ENCODE measurements around the gene U2AF2. TPM values are rescaled to one million over a fixed set of nuclear protein-coding genes. Genes with fewer than 3 reads are reported as not detected.
"Not testable (repeated sequence)": the region's sequence is repeated elsewhere in the genome, so short reads cannot be mapped to it uniquely, and the experiment has no call there.

U2AF2 gene
- total RNA-seq, 2 experiments from 2014 or later: 351 to 381 TPM

- ChIA-PET CTCF (no interaction called here), POLR2A (no interaction called here)
Measured at GRCh38 chr19:55711719-55712118, 56.9 kb downstream of the U2AF2 start.

- ChIA-PET CTCF (no interaction called here), POLR2A (no interaction called here)
Measured at GRCh38 chr19:55712804-55713631, 58.2 kb downstream of the U2AF2 start.

- ChIA-PET CTCF (interaction anchor here (0.7 kb wide), 1 partner anchor 87 kb away, joined by 5 read pairs; no protein-coding TSS in a partner anchor), POLR2A (no interaction called here)
Measured at GRCh38 chr19:55716531-55716930, 61.7 kb downstream of the U2AF2 start.

- ChIA-PET POLR2A (no interaction called here), CTCF (no interaction called here)
Measured at GRCh38 chr19:55717251-55717650, 62.4 kb downstream of the U2AF2 start.

GRCh38 chr19:55717879-55718711, 63.3 kb downstream of the U2AF2 start:
- CTCF ChIA-PET, POLR2A ChIA-PET: not testable (repeated sequence)

DNA sequence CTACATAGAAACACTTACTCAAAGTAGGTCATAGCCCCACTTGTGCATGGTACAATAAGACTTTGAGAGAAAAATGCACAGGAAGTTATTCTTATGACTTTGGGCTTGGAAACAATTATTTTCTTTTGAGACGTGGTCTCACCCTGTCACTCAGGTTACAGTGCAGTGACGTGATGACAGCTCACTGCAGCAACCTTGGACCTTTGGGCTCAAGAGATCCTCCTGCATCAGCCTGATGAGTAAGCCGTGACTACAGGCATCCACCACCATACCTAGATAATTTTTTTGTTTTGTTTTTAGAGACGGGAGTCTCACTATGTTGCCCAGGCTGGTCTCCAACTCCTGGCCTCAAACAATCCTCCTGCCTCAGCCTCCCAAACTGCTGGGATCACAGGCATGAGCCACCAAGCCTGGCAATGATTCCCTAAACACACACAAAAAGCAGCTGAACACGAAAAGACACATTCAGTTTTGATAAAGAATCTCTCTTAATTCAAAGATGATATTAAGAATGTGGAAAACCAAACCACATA, 65.4 kb downstream of the U2AF2 start:
- CTCF ChIA-PET: no interaction called here

DNA sequence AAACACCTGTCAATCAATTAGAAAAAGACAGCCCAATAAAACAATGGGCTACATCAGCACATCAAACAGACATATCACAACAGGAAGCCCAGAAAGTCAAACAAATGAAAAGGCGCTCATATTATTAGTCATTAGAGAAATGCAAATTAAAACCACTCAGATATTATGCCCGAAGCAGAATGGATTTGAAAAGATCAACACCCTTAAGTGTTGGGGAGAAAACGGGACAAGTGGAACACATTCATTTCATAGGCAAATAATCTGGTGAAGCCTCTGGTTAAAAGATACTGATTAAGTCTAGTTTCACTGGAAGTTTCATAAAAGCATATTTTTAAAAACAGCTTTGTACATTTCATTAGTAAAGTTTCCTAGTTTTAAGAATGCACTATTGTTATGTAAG, 66.0 kb downstream of the U2AF2 start:
- CTCF ChIA-PET: no interaction called here
- POLR2A ChIA-PET: no interaction called here

More for the DNA sequence above, 65.4 kb downstream of the U2AF2 start:
- POLR2A ChIA-PET: no interaction called here

DNA sequence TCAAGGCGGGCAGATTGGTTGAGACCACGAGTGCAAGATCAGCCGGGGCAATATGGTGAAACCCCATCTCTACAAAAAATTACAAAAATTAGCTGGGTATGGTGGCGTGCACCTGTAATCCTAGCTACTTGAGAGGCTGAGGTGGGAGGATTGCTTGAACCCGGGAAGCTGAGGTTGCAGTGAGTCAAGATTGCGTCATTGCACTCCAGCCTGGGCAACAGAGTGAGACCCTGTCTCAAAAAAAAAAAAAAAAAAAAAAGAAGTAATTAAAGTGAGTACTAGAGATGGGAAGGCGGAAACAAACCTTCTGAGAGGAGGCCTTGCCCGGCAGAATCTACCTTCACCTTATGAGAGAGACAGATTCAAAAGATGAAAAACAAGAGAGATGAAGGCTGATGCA, 68.7 kb downstream of the U2AF2 start:
- POLR2A ChIA-PET: no interaction called here
- CTCF ChIA-PET: no interaction called here

Other genes with a start within 250 kb of the U2AF2 start
- 100 to 1,000 TPM; 296 to 311 TPM for gene UBE2S, start 247.2 kb upstream of the U2AF2 start, total RNA-seq
- gene SHISA7, start 211.7 kb upstream of the U2AF2 start, total RNA-seq: not detected
- 10 to 100 TPM; 34.4 to 36.6 TPM for gene ISOC2, start 193.4 kb upstream of the U2AF2 start, total RNA-seq
- gene C19orf85, start 190.3 kb upstream of the U2AF2 start, total RNA-seq: not detected
- 1 to 10 TPM; 6.4 to 7.4 TPM for gene ZNF628, start 178.4 kb upstream of the U2AF2 start, total RNA-seq
- gene NAT14, start 169.8 kb upstream of the U2AF2 start, total RNA-seq: 10 to 100 TPM; 32.7 to 33.1 TPM
- gene SSC5D, start 166.6 kb upstream of the U2AF2 start, total RNA-seq: under 1 TPM; 0.63 to 0.99 TPM
- gene SBK2, start 117.9 kb upstream of the U2AF2 start, total RNA-seq: not detected
- not detected for gene SBK3, start 109.5 kb upstream of the U2AF2 start, total RNA-seq
- 1 to 10 TPM; 6.9 to 7.5 TPM for gene ZNF579, start 74.2 kb upstream of the U2AF2 start, total RNA-seq
- 10 to 100 TPM; 17.4 to 17.8 TPM for gene FIZ1, start 55.5 kb upstream of the U2AF2 start, total RNA-seq
- gene ZNF524, start 54.7 kb upstream of the U2AF2 start, total RNA-seq: 10 to 100 TPM; 11.9 to 13.2 TPM
- 10 to 100 TPM; 11.8 to 12.0 TPM for gene ZNF865, start 49.4 kb upstream of the U2AF2 start, total RNA-seq
- 1 to 10 TPM; 2.8 to 3.0 TPM for gene ZNF784, start 30.5 kb upstream of the U2AF2 start, total RNA-seq
- 10 to 100 TPM; 31.3 to 32.0 TPM for gene ZNF580, start 14.0 kb upstream of the U2AF2 start, total RNA-seq
- gene ZNF581, start 11.4 kb upstream of the U2AF2 start, total RNA-seq: 10 to 100 TPM; 32.6 to 33.6 TPM
- 1 to 10 TPM; 4.3 to 4.4 TPM for gene CCDC106, start 6.8 kb upstream of the U2AF2 start, total RNA-seq
- gene EPN1, start 20.2 kb downstream of the U2AF2 start, total RNA-seq: 10 to 100 TPM; 40.1 to 41.8 TPM
- not detected for gene NLRP9, start 83.4 kb downstream of the U2AF2 start, total RNA-seq
- gene RFPL4A, start 104.1 kb downstream of the U2AF2 start, total RNA-seq: not detected
- not detected for gene RFPL4AL1, start 114.1 kb downstream of the U2AF2 start, total RNA-seq
- under 1 TPM in 1 of 2 experiments, not detected in 1; 0.06 TPM for gene NLRP11, start 177.0 kb downstream of the U2AF2 start, total RNA-seq
- gene NLRP4, start 181.5 kb downstream of the U2AF2 start, total RNA-seq: not detected